Smooth muscle cell (in vitro differentiated cells): ENCODE data around the gene NME8. TPM values are rescaled to one million over a fixed set of nuclear protein-coding genes. Genes with fewer than 3 reads are reported as not detected.

Experiments
- DNase-seq: peaks from one replicate; lab custom pipeline; 2025; ENCODE audit not compliant: unreplicated experiment; lab: John Stamatoyannopoulos, UW
- H2AFZ ChIP-seq: fragments of 200-600 bp; sonication (generic); 2 replicates; pipeline ENCODE4 v1.6.0; 2016; ENCODE audit warnings: antibody characterized with exemption, low read depth, mild to moderate bottlenecking
- H3F3A ChIP-seq: fragments of 200-600 bp; sonication (generic); 2 replicates; pipeline ENCODE4 v1.6.0; 2017; ENCODE audit warnings: antibody characterized with exemption, low read depth
- H3K27ac ChIP-seq: fragments of 200-600 bp; sonication (generic); 2 replicates; pipeline ENCODE4 v1.5.1; 2016; ENCODE audit warnings: low read depth, mild to moderate bottlenecking
- H3K27me3 ChIP-seq: fragments of 200-600 bp; sonication (generic); 2 replicates; pipeline ENCODE4 v1.6.1; 2016; ENCODE audit warnings: low read depth, mild to moderate bottlenecking
- H3K36me3 ChIP-seq: fragments of 200-600 bp; sonication (generic); 2 replicates; pipeline ENCODE4 v1.5.1; 2016; ENCODE audit warnings: low read depth
- H3K4me1 ChIP-seq: fragments of 200-600 bp; sonication (generic); 2 replicates; pipeline ENCODE4 v1.5.1; 2016; ENCODE audit warnings: low read depth
- H3K4me2 ChIP-seq: fragments of 200-600 bp; sonication (generic); 2 replicates; pipeline ENCODE4 v1.6.0; 2016; ENCODE audit warnings: mild to moderate bottlenecking
- H3K4me3 ChIP-seq: fragments of 200-600 bp; sonication (generic); 2 replicates; pipeline ENCODE4 v1.5.1; 2016; ENCODE audit warnings: mild to moderate bottlenecking
- H3K79me2 ChIP-seq: fragments of 200-600 bp; sonication (generic); 2 replicates; pipeline ENCODE4 v1.6.0; 2016; ENCODE audit warnings: low read depth, mild to moderate bottlenecking
- H3K9ac ChIP-seq: fragments of 200-600 bp; sonication (generic); 2 replicates; pipeline ENCODE4 v1.6.0; 2016; ENCODE audit warnings: low read depth
- H3K9me3 ChIP-seq: fragments of 200-600 bp; sonication (generic); replicated peaks from 2 replicates; pipeline ENCODE4 v1.5.1; 2016; ENCODE audit warnings: low read depth
- H4K20me1 ChIP-seq: fragments of 200-600 bp; sonication (generic); 2 replicates; pipeline ENCODE4 v1.6.0; 2016; ENCODE audit warnings: low read depth
- CTCF ChIP-seq: fragments of 200-600 bp; sonication (generic); IDR thresholded peaks from 2 replicates; pipeline ENCODE4 v1.5.1; 2017; ENCODE audit warnings: borderline replicate concordance, mild to moderate bottlenecking, antibody characterized with exemption; ENCODE audit not compliant: insufficient read depth, poor library complexity, severe bottlenecking
- WGBS: methylation state at CpG from one replicate; pipeline ENCODE4 v1.1.7; 2016; ENCODE audit warnings: low lambda C conversion rate; 5-methylcytosine and 5-hydroxymethylcytosine counted together
- polyA plus RNA-seq: library from polyadenylated mRNA; unstranded; fragments of >200 nt; fragmentation: Nextera tagmentation; extraction: Ambion mirVana; gene quantifications from 2 replicates; pipeline ENCODE4 v1.2.1, GENCODE V29; 2016
- total RNA-seq: library from RNA; depleted of rRNA; stranded (reverse); fragments of >200 nt; gene quantifications from 2 replicates; pipeline ENCODE4 v1.2.3, GENCODE V29; 2014

Gene NME8
- total and polyA plus RNA-seq, 2 experiments from 2014 or later = 0.13 to 0.61 TPM

- Histone ChIP-seq H3F3A (no peaks in the 10 kb centered on the region), H2AFZ (no peak overlapping the region), H4K20me1 (no peaks in the 10 kb centered on the region), H3K4me3 (no peak overlapping the region), H3K79me2 (no peaks in the 10 kb centered on the region), H3K9me3 (no peaks in the 10 kb centered on the region), H3K4me1 (no peaks in the 10 kb centered on the region), H3K9ac (no peak overlapping the region), H3K36me3 (no peaks in the 10 kb centered on the region), H3K27me3 (no peaks in the 10 kb centered on the region), H3K4me2 (no peak overlapping the region), H3K27ac (no peak overlapping the region)
- TF ChIP-seq CTCF = no peak
- no peak for DNase-seq
- 89% methylated on average over 3 of the region's 3 CpGs for WGBS
Observed at GRCh38 chr7:37816922-37817590, 31.3 kb upstream of the NME8 start.

- DNase-seq = no peak
- Histone ChIP-seq H3K79me2 (no peaks in the 10 kb centered on the region), H3K36me3 (no peaks in the 10 kb centered on the region), H3K4me2 (no peak overlapping the region), H3K4me1 (no peaks in the 10 kb centered on the region), H2AFZ (no peak overlapping the region), H3K9ac (no peak overlapping the region), H3K27me3 (no peaks in the 10 kb centered on the region), H3F3A (no peaks in the 10 kb centered on the region), H3K9me3 (no peaks in the 10 kb centered on the region), H3K27ac (no peak overlapping the region), H3K4me3 (no peak overlapping the region), H4K20me1 (no peaks in the 10 kb centered on the region)
- TF ChIP-seq CTCF = no peak
- WGBS = 70% methylated on average over 2 of the region's 2 CpGs
Observed at GRCh38 chr7:37817591-37817960, 30.8 kb upstream of the NME8 start.

- H3K36me3 ChIP-seq = no peaks in the 10 kb centered on the region
- no peak overlapping the region for H3K4me3 ChIP-seq
- no peaks in the 10 kb centered on the region for H4K20me1 ChIP-seq
- H3F3A ChIP-seq = no peaks in the 10 kb centered on the region
- H3K9ac ChIP-seq = no peak overlapping the region
- no peak overlapping the region for H3K27ac ChIP-seq
- no peaks in the 10 kb centered on the region for H3K79me2 ChIP-seq
- no peaks in the 10 kb centered on the region for H3K4me1 ChIP-seq
- 89% methylated on average over 5 of the region's 5 CpGs for WGBS
- no peaks in the 10 kb centered on the region for H3K9me3 ChIP-seq
- H3K27me3 ChIP-seq = no peaks in the 10 kb centered on the region
- no peak for DNase-seq
- no peak overlapping the region for H2AFZ ChIP-seq
- no peak for TF ChIP-seq CTCF
- no peak overlapping the region for H3K4me2 ChIP-seq
Observed at GRCh38 chr7:37817996-37818720, 30.2 kb upstream of the NME8 start.
